ENCODE measurements around the gene EXTL1. TPM values are rescaled to one million over a fixed set of nuclear protein-coding genes. Genes with fewer than 3 reads are reported as not detected.
"Not testable (repeated sequence)": the region's sequence is repeated elsewhere in the genome, so short reads cannot be mapped to it uniquely, and the experiment has no call there.

The EXTL1 gene
- total RNA-seq, 3 donors from 2014 or later, result 0.98 to 2.8 TPM; not detected in 1

DNA sequence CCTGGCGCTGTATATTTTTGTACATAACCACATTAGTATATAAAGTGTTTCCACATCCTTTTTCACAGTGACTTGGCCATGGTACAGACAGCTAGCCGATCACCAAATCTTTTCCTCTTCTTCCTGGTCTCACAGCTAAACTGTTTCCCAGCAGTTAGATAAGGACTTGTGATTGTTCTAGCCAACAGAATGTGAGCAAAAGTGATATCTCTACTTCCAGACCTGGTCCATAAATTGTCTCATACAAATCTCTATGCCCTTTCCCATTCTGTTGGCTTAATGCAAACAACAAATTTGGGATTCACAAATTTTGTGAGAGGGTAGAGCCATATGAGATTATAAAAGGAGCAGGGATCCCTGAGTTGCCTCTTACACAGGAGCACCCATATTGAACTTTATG lies 43.2 kb upstream of the EXTL1 start:
- Histone ChIP-seq H3K27me3 (no peaks in the 10 kb centered on the region), H3K27ac (no peak overlapping the region), H3K4me1 (no peaks in the 10 kb centered on the region), H3K36me3 (no peaks in the 10 kb centered on the region), H3K4me3 (no peak overlapping the region), H3K9me3 (no peaks in the 10 kb centered on the region)
- DNase-seq (ENCODE audit: low spot score in 2 of 2), result no peak
- TF ChIP-seq, protein P1, sequence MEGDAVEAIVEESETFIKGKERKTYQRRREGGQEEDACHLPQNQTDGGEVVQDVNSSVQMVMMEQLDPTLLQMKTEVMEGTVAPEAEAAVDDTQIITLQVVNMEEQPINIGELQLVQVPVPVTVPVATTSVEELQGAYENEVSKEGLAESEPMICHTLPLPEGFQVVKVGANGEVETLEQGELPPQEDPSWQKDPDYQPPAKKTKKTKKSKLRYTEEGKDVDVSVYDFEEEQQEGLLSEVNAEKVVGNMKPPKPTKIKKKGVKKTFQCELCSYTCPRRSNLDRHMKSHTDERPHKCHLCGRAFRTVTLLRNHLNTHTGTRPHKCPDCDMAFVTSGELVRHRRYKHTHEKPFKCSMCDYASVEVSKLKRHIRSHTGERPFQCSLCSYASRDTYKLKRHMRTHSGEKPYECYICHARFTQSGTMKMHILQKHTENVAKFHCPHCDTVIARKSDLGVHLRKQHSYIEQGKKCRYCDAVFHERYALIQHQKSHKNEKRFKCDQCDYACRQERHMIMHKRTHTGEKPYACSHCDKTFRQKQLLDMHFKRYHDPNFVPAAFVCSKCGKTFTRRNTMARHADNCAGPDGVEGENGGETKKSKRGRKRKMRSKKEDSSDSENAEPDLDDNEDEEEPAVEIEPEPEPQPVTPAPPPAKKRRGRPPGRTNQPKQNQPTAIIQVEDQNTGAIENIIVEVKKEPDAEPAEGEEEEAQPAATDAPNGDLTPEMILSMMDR (IDR thresholded peaks at IDR 0.05), result no peak
- no peak for TF ChIP-seq POLR2AphosphoS5 (IDR thresholded peaks at IDR 0.05)
- TF ChIP-seq POLR2A (IDR thresholded peaks at IDR 0.05), result no peak
- intact Hi-C loops (cut with DNase I; ENCODE audit: low total_unique reads), result no loop called here

DNA sequence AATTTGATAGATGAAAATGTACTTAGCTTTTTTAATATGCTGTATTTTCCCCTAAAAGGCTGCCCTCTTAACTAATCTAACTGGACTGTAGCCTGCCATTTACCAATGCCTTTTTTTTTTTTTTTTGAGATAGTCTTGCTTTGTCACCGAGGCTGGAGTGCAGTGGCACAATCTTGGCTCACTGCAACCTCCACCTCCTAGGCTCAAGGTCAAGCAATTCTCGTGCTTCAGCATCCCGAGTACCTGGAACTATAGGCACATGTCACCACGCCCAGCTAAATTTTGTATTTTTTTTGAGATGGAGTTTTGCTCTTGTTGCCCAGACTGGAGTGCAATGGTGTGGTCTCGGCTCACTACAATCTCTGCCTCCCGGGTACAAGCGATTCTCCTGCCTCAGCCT lies 42.4 kb upstream of the EXTL1 start:
- intact Hi-C loops (cut with DNase I; ENCODE audit: low total_unique reads), result no loop called here
- DNase-seq (ENCODE audit: low spot score in 2 of 2), result no peak
- H3K4me3 ChIP-seq, result no peak overlapping the region
- H3K9me3 ChIP-seq, result no peaks in the 10 kb centered on the region
- no peaks in the 10 kb centered on the region for H3K36me3 ChIP-seq
- no peaks in the 10 kb centered on the region for H3K27me3 ChIP-seq
- no peaks in the 10 kb centered on the region for H3K4me1 ChIP-seq
- H3K27ac ChIP-seq, result no peak overlapping the region
- no peak for TF ChIP-seq POLR2AphosphoS5 (IDR thresholded peaks at IDR 0.05)

DNA sequence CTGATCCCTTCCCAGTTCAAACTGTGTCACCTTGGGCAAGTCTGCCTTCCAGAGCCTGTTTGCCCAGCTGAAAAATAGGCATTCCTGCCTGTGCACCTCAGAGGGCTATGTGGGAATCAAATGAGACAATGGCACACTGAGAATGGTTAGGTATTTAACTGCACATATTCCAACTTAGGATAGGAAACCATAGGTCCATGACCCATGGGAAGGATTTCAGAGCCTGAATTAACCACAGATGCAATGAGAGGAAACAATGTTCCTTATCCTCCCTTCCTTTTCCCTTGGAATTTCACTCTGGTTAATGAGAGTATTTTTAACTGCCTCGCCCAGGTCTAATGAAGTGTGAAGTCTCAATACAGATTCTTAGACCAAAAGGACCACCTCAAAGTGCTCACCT lies 36.4 kb upstream of the EXTL1 start:
- no peak for DNase-seq (ENCODE audit: low spot score in 2 of 2)
- Histone ChIP-seq H3K27me3 (no peaks in the 10 kb centered on the region), H3K4me1 (no peaks in the 10 kb centered on the region), H3K36me3 (no peaks in the 10 kb centered on the region), H3K27ac (no peak overlapping the region), H3K9me3 (no peaks in the 10 kb centered on the region), H3K4me3 (no peak overlapping the region)
- intact Hi-C loops (cut with DNase I; ENCODE audit: low total_unique reads), result no loop called here
- TF ChIP-seq POLR2A (IDR thresholded peaks at IDR 0.05) (no peak), POLR2AphosphoS5 (IDR thresholded peaks at IDR 0.05) (no peak)
- TF ChIP-seq, protein P1 (IDR thresholded peaks at IDR 0.05), result no peak

DNA sequence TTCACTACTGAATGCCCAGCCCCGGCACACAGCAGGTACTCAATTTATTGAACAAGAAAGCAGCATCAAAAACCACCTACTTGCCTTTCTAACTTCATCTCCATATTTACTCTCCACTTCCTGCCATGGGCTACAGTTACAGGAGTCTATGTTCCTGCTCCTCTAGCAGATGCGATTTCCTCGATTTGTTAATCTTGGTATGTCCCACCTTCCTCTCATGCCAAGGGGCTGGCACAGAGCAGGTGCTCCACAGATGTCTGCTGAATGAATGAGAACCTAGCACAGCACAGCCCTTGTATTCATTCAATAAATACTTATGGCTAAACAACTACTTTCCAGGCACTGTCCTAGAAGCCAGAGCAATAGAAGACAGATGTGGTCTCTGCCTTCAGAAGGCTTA lies 35.9 kb upstream of the EXTL1 start:
- Histone ChIP-seq H3K27ac (no peak overlapping the region), H3K36me3 (no peaks in the 10 kb centered on the region), H3K4me3 (no peak overlapping the region), H3K4me1 (no peaks in the 10 kb centered on the region), H3K9me3 (no peaks in the 10 kb centered on the region), H3K27me3 (no peaks in the 10 kb centered on the region)
- TF ChIP-seq POLR2AphosphoS5 (IDR thresholded peaks at IDR 0.05) (no peak), POLR2A (IDR thresholded peaks at IDR 0.05) (no peak)
- TF ChIP-seq, protein P1 (IDR thresholded peaks at IDR 0.05), result no peak
- intact Hi-C loops (cut with DNase I; ENCODE audit: low total_unique reads), result no loop called here
- no peak for DNase-seq (ENCODE audit: low spot score in 2 of 2)

DNA sequence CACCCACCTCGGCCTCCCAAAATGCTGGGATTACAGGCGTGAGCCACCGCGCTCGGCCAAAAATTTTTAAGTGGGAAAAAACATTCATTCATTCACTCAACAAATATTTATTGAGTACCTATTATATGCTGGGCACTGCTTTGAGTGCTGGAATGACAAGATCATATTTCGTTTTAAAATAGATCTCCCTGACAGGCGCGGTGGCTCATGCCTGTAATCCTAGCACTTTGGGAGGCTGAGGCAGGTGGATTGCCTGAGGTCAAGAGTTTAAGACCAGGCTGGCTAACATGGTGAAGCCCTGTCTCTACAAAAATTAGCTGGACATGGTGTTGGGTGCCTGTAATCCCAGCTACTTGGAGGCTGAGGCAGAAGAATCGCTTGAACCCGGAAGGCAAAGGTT lies 34.8 kb upstream of the EXTL1 start:
- intact Hi-C loops (cut with DNase I; ENCODE audit: low total_unique reads); H3K36me3 ChIP-seq; H3K4me1 ChIP-seq; DNase-seq (ENCODE audit: low spot score in 2 of 2); H3K9me3 ChIP-seq; H3K4me3 ChIP-seq; H3K27ac ChIP-seq; H3K27me3 ChIP-seq: not testable (repeated sequence)

DNA sequence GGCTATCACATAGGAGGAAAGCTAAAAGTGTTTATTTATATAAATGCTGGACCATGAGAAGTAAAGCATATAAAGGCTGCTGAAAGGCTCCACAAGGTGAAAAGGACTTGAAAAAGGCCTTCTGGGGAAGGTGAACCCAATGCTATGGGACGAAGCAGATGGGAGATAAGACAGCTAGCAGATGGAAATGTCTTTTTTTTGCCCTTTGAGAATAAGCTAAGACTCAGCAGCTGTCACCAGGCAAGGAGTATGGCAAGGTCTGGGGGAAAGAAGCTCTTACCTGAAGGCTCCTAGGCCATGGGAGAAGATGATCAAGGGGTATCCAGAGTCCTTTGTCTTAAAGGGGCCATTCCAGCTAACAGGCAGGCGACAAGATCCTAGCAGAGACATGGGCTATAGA lies 33.6 kb upstream of the EXTL1 start:
- TF ChIP-seq, protein P1 (IDR thresholded peaks at IDR 0.05), result no peak
- no peak for TF ChIP-seq POLR2A (IDR thresholded peaks at IDR 0.05)
- no peak for TF ChIP-seq POLR2AphosphoS5 (IDR thresholded peaks at IDR 0.05)
- no peaks in the 10 kb centered on the region for H3K36me3 ChIP-seq
- no peak for DNase-seq (ENCODE audit: low spot score in 2 of 2)

More for the DNA sequence above, 33.6 kb upstream of the EXTL1 start:
- intact Hi-C loops (cut with DNase I; ENCODE audit: low total_unique reads), result no loop called here
- Histone ChIP-seq H3K4me3 (no peak overlapping the region), H3K27ac (no peak overlapping the region), H3K27me3 (no peaks in the 10 kb centered on the region), H3K9me3 (no peaks in the 10 kb centered on the region), H3K4me1 (no peaks in the 10 kb centered on the region)

Data from breast epithelium (tissue), 4 donors.